ENCODE measurements around the gene NECTIN2.

The NECTIN2 gene

DNA sequence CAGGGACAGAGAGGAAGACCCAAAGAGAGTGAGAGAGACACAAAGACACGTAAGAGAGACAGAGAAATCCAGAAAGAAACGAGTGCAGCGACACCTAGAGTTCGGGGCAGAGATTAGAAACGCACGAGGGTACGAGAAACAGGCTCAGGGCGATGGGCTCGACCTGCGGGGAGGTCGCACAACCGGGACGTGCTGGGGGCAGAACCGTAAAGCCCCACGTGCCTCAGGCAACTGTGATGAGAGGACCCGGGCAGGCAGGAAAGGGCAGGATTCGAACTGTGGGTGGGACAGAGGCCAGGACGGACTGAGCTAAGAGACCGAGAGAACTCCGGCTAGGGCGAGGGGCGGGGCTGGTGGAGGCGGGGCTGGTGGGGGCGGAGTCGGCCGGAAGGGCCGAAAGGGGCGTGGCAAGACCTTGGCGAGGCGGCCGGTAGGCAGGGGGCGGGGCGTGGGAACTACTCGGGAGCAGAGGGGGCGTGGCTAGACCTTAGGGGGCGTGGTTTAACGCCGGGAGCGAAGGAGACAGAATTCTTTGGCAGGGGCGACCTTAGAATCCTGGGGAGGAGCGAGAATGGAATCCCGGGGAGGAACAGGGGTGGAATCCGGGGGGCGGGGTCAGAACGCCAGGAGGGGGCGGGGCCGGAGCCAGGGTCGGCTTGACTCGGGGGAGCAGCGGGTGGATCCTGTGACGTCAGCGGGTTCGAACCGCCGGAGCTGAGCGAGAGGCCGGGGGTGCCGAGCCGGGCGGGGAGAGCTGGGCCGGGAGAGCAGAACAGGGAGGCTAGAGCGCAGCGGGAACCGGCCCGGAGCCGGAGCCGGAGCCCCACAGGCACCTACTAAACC is at the start of gene NECTIN2:
TSS of gene NECTIN2 (plus strand) at position 686 of the 843 bp plus-strand sequence. CDS start 229 bp downstream, outside the sequence.
- H3K36me3 ChIP-seq, result no peaks in the 10 kb centered on the region
- H3K27ac ChIP-seq, result peak within 1 kb of the TSS; percentile 87
- TF ChIP-seq, protein P1, sequence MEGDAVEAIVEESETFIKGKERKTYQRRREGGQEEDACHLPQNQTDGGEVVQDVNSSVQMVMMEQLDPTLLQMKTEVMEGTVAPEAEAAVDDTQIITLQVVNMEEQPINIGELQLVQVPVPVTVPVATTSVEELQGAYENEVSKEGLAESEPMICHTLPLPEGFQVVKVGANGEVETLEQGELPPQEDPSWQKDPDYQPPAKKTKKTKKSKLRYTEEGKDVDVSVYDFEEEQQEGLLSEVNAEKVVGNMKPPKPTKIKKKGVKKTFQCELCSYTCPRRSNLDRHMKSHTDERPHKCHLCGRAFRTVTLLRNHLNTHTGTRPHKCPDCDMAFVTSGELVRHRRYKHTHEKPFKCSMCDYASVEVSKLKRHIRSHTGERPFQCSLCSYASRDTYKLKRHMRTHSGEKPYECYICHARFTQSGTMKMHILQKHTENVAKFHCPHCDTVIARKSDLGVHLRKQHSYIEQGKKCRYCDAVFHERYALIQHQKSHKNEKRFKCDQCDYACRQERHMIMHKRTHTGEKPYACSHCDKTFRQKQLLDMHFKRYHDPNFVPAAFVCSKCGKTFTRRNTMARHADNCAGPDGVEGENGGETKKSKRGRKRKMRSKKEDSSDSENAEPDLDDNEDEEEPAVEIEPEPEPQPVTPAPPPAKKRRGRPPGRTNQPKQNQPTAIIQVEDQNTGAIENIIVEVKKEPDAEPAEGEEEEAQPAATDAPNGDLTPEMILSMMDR (IDR thresholded peaks at IDR 0.05), result peak; percentile 70
- peaks cover 31 to 51% of the 10 kb centered on the region in 2 experiments for H3K4me1 ChIP-seq (ENCODE audit: control insufficient read depth in 1 of 2, insufficient read depth in 1 of 2, low read depth in 1 of 2, low read length in 1 of 2)
- H3K27me3 ChIP-seq, result peaks cover 29% of the 10 kb centered on the region
- H3K9me3 ChIP-seq, result no peaks in the 10 kb centered on the region
- peak within 1 kb of the TSS; percentile 68 to 88 for H3K4me3 ChIP-seq (ENCODE audit: low read depth in 1 of 2, low read length in 1 of 2)

DNA sequence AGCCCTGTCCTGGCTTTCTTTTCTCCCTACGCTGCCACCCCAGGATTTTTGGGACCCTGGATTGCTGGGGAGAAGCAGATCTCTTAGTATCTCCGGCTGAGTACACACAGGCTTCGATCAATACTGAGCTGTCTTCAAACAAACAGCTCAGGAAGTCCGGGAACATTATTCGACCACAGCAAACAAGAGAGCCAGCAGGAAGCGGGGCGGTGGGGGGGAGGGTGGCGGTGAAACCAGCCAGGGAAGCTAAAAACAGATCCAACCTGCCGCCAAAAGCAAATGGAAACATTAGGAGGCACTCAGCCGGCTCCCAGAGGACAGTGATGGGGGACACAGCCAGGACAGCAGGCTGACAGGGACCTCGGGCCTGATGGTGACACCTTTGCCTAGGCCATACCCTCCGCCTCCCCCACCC is 49.4 kb upstream of the NECTIN2 start:
- H3K27ac ChIP-seq, result no peak overlapping the region
- TF ChIP-seq, protein P1 (IDR thresholded peaks at IDR 0.05), result no peak
- H3K9me3 ChIP-seq, result no peaks in the 10 kb centered on the region
- no peaks in the 10 kb centered on the region for H3K27me3 ChIP-seq
- no peak overlapping the region for H3K4me3 ChIP-seq (ENCODE audit: low read depth in 1 of 2, low read length in 1 of 2)
- H3K4me1 ChIP-seq (ENCODE audit: control insufficient read depth in 1 of 2, insufficient read depth in 1 of 2, low read depth in 1 of 2, low read length in 1 of 2), result peaks cover 2 to 4% of the 10 kb centered on the region in 2 experiments
- no peaks in the 10 kb centered on the region for H3K36me3 ChIP-seq

DNA sequence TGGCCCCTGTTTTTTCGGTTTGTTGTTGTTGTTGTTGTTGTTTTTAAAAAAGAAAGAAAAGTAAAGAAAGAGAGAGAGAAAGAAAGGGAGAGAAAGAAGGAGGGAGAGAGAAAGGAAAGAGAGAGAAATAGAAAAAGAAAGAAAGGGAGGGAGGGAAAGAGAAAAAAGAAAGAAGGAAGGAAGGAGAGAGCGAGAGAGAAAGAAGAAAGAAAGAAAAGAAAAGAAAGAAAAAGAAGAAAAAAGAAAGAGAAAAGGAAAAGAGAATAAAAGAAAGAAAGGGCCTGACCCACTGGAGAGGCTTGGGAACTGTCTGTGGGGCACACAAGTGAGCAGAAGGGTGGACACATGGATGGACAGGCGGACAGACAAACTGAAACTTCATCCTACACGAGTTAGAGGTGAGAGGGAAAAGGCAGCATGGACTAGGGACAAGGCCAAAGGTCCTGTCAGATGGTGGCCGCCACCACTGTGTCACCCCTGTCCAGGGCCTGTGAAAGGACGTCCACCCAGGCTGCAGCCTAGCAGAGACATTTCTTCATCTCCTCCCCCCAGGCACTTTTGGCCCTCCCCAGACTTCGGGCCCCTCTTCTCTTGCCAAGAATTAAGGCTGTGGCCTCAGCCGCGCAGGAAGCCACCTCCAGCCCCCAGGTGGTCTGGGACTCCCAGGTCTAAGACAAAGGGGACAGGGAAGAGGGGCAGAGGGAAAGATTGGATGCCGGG is 46.3 kb upstream of the NECTIN2 start:
- Histone ChIP-seq H3K27me3 (no peaks in the 10 kb centered on the region), H3K4me3 (ENCODE audit: low read depth in 1 of 2, low read length in 1 of 2) (no peak overlapping the region), H3K36me3 (no peaks in the 10 kb centered on the region), H3K4me1 (ENCODE audit: control insufficient read depth in 1 of 2, insufficient read depth in 1 of 2, low read depth in 1 of 2, low read length in 1 of 2) (peaks cover 2 to 4% of the 10 kb centered on the region in 2 experiments), H3K27ac (no peak overlapping the region), H3K9me3 (no peaks in the 10 kb centered on the region)
- TF ChIP-seq, protein P1 (IDR thresholded peaks at IDR 0.05), result no peak

DNA sequence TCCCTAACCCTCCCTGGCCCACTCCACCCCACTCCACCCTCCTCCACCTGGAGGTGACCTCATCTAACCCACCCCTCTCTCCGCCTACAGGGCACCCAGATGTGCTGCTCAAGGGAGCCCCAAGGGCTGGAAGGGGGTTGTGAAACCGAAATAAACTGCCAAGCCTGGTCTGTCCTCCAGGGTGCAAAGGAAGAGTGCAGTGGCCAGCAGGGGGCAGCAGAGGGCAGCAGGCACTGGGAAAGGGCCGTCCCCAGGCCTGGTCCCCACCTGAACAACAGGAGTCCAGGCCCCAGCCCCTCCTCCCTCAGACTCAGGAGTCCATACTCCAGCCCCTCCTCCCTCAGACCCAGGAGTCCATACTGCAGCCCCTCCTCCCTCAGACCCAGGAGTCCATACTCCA is 45.6 kb upstream of the NECTIN2 start:
- peaks cover 2 to 4% of the 10 kb centered on the region in 2 experiments for H3K4me1 ChIP-seq (ENCODE audit: control insufficient read depth in 1 of 2, insufficient read depth in 1 of 2, low read depth in 1 of 2, low read length in 1 of 2)
- no peak overlapping the region for H3K4me3 ChIP-seq (ENCODE audit: low read depth in 1 of 2, low read length in 1 of 2)
- no peak overlapping the region for H3K27ac ChIP-seq
- TF ChIP-seq, protein P1 (IDR thresholded peaks at IDR 0.05), result peak; percentile 89
- H3K9me3 ChIP-seq, result no peaks in the 10 kb centered on the region
- H3K36me3 ChIP-seq, result no peaks in the 10 kb centered on the region
- H3K27me3 ChIP-seq, result no peaks in the 10 kb centered on the region

DNA sequence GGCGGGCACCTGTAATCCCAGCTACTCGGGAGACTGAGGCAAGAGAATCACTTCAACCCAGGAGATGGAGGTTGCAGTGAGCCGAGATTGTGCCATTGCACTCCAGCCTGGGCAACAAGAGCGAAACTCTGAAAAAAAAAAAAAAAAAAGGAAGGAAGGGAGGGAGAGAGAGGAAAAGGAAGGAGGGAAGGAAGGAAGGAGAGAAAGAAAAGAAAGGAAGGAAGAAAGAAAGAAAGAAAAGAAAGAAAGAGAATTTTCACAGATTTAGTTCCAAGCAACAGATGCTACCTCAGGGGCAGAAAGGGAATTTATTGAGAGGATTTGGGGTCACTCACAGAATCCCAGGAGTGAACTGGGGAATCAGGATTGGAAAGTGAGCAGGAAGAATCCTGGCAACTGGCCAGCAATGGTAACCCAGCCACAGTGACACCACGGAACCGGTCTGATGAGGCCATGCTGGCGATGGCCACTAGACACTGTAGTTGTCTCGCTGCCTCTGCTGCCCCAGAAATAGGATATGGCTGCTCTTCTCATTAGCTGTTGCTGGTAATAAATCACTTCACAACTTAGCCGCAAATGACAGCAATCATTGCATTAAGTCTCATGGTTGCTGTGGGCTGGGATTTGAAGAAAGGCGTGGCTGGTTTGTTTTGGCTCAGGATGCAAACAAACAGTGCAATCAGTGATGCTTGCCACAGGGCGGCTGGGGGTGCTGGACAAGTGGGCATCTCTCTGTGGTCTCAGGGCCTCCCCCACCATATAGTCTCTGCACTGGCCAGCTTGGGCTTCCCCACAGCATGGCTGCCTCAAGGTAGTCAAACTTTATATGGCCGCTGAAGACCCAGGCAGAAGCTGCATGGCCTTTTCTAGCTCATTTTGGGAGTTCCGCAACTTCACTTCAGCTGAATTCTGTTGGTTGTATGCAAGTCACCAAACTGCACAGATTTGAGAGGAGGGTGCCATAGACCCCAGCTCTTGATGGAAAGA is 42.4 kb upstream of the NECTIN2 start:
- H3K9me3 ChIP-seq, result no peaks in the 10 kb centered on the region
- TF ChIP-seq, protein P1 (IDR thresholded peaks at IDR 0.05), result no peak
- no peak overlapping the region for H3K4me3 ChIP-seq (ENCODE audit: low read depth in 1 of 2, low read length in 1 of 2)
- no peak overlapping the region for H3K27ac ChIP-seq
- H3K4me1 ChIP-seq (ENCODE audit: control insufficient read depth in 1 of 2, insufficient read depth in 1 of 2, low read depth in 1 of 2, low read length in 1 of 2), result peaks cover 2 to 7% of the 10 kb centered on the region in 2 experiments
- H3K36me3 ChIP-seq, result no peaks in the 10 kb centered on the region
- peaks cover 20% of the 10 kb centered on the region for H3K27me3 ChIP-seq
